LoVo (cell line): ENCODE data around the gene TGFA.
"Not testable (repeated sequence)": the region's sequence is repeated elsewhere in the genome, so short reads cannot be mapped to it uniquely, and the experiment has no call there.

Experiments
- DNase-seq: peaks from one replicate; pipeline ENCODE4 v3.0.0-alpha.2; 2016; ENCODE audit warnings: low spot score

TGFA gene

DNA sequence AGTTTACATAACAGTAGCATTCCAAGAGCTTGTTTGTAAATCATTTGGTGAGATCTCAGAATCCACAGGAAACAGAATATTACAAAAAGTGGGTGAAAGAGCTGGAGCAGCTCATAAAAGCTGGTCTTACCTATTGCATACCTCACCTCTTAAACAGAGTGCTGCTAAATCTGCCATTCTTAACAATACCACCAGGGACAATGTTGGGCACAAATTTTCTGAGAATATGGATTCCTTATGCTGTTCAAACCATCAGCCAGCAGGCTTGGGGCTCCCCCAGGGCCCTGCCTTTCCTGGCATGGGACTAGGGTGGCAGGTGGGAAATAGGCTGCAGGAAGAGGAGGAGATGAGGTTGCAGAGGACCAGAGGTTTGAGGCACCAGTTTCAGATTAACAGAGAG, 55.6 kb downstream of the TGFA start:
- DNase-seq: peak; percentile 15

DNA sequence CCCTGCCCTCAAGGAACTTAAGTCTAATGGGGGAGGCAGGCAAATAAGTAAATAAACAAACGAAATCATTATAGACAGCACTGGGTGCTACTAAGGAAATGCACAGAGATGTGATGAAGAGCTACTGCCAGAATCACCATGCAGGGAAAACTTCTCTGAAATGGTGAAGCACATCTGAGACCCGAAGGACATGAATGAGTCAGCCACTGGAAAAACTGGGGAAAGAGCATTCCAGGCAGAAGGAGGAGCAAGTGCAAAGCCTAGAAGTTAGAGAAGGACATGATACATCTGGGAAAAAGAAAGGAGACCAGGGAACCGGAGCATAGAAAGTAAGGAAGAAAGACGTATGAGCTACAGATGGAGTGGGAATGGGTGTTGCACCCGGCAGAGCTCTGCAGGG, 56.8 kb downstream of the TGFA start:
- no peak for DNase-seq

DNA sequence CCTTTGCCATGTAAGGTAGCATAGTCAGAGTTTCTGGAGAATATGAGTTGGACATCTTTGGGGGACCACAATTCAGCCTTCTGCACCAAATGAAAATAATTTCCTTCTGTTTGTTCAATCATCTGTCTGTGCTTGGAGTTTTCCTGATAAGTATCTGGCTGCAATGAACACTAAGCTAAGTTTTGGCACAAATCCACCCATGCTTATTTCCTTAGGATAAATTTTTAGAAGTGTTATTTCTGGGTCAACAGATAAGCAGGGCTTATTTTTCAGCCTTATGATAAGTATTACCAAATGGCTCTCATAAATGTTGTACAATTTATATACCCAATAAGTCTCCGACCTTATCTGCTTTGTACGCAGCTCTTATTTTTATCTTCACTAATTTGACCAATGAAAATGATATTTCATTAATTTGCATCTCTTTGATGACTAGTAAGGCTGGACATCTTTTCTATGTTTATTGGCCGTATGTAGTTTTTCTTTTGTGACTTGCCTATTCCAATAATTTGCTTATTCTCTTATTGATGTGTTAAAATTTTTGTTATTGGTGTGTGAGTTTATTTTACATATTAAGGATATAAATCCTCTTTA, 59.2 kb downstream of the TGFA start:
- DNase-seq: no peak

DNA sequence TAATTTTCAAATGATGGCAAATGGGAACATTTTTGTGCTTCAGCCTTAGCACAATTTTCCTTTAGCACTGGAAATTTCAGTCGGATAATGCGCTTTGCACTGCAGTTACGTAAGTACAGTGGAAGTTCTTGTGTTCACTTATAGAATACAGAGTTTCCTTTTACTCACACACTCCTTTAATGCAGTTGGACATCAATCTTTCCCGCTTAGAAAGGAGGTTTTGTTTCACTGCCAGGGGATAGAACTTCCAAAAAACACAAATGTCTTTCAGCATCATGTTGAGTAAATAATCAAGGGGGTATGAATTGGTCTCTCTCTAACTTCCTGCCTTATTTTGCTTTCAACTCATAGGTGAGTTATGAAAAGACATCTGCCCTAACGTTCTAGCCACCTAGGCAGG, 63.2 kb downstream of the TGFA start:
- DNase-seq: no peak

DNA sequence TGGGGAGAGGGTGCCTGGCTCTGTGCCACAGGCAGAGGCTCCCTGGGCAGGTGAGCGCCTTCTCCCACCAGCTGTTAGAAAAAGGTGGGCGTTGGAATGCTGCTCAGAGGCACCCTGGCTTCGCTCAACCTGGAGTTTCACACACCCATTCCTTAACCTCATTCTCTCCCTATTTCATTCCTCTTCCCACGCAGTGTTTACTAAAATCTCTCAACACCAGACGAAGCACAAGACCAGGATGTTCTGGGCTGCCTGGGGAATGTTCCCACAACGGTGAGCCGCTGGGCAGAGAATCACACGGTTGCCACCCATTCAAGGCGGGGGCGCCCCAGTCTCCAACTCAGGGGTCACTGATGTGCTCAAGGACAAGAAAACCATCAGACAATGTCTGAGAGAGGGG, 64.5 kb downstream of the TGFA start:
- no peak for DNase-seq

DNA sequence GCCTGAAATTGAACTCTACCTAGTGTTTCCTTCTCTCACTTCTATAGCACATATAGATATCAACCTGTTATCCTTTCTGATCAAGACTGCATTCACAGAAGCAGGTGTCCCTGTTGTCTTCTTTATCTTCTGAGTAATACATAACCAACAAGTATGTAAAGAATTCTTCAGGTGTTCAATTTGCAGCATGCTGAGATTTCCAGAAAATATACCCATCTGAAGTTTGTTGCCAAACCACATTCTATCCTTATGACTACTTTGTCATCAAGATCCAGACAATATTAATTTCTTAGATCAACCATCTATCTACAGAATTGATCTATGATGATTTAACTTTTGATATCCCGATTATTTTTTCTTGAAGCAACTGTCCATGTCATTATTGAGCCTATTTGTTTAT, 69.5 kb downstream of the TGFA start:
- DNase-seq: no peak

DNA sequence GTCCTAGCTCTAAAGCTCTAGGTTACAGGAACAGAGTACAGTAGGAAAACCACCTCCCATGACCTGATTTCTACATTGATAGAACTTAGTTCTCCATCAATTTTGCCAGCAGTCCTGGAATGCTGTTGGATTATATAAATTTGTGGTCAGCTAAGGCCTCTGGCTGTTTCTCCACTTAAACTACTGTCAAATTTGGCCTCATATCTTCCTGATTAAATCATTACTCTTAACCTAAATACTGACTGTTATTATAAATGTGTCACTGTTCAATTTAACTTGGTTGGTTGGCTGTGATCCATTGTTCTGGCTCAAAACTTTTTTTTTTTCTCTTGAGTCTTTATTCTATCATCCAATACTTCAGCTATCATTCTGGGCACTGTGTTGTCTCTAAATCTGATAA, 71.2 kb downstream of the TGFA start:
- DNase-seq: no peak

DNA sequence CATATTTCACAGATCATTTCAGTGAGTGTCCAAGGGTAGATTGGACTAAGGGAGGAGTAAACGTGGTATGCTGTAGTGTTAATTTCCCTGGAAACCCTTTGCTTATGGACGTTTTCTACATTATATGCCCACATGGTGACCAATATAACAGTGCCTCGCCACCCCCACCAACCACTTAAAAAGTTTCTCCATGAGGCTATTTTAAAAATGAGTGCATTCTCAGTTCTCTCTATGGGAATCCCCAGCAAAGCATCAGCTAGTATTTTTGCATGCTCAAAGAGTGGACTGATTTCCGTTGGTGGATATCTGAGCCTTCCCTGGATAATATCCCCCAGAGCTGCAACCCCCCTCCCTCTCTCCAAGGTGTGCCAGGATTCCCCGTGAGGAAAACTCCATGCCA, 73.2 kb downstream of the TGFA start:
- no peak for DNase-seq

DNA sequence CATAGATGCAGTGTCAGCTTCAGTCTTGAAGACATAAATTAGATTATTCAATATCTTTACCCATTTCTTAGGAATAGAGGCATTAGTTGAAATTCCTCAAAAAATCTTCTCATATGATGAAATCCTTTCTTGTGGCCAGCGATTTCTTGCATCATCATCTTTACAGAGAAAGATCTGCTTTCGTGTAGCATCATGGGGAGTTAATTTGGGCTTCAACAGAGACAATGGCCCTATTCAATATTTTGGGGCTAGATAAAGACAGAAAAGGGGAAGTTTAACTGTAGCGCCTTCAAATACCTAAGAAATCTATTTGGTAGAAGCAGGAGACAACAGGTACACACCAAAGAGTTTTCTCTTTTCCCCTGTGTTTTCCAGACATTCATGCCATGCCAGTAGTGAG, 73.8 kb downstream of the TGFA start:
- DNase-seq: no peak

DNA sequence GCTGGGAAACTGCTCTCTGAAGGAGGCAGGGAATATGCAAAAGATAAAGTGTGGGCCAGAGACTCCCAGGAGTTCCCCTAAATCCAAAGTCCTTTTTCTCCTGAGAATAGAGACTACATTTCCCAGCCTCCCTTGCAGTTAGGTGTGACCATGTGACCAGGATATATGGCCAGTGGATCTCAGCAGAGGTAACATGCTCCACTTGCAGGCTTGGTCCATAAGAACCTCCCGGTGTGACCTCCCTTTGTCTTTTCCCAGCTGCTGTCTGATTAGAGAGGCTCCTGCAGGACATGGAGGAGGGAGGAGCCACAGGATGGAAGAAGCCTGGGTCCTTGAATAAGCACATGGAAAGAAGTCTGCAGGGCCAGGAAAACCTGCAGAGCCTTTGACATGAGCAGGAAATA, 76.2 kb downstream of the TGFA start:
- DNase-seq: no peak

DNA sequence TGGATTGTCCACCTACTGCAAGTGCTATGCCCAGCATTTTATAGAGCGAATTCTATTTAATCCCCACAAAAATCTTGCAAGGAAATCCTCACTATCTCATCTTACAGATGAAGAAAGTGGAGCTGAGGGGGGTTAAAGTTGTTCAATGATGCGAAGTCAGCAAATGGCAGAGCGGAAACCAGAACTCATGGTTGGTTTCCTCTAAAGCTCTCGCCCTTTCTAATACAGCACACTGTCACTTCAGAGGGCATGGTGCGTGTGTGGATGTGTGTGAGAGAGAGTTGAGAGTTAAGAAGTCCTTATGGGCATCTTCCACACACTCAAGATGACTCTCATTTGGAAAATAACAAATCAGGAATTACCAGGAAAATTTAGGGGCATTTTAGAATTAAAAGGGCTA, 78.4 kb downstream of the TGFA start:
- no peak for DNase-seq

DNA sequence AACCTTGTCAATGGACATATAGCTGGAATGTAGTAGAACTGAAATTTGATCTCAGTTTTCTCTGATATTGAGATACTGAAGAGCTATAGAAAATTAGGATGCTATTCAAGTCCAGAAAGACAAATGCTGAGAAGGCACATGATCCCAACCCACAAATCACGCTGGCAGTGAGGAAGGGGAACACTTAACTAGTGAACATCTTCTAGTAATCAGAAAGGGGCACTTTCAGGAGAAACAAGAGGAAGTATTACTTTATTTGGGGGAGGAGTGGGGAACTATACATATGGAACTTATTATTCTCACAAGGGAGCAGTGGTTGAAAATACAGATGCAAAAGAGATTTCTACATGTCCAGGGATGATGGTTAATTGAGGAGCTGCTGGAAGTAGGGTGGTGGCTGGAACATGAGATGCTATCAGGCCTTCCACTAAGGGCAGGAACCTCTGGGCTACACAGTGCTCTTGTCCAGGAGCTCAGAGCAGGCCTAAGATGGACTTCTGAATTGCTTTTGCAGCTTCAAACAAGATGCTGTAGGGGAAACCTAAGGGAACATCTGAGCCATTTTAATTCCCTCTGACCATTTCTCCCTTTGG, 79.3 kb downstream of the TGFA start:
- no peak for DNase-seq

DNA sequence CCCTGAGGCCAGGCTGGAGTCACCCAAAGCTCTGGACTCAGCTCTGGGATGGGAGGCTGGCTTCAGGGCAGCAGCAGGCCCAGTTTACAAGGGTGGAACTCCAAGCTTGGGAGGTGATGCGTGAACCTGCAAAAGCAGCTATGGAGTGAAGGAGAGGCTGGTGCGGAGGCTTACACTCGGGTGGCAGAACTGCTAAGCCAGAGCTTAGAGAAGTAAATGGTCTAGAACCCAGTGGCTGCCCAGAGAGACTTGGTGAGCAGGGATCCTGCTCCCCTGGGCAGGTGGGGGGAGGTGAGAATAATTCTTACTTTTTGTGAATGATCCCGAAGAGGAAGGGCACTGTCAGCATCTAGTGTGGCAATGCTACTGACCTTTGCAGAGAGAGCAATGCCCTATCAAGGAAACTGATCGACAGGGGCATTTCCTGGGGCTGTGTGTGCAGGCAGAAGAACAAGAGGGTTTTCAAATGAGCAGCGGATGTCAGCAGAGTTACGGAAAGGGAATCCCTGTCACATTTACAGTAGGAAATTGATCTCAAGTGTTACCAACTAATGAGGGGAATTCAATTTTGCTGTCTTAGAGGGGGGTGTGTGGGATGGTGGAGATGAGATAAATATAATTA, 80.4 kb downstream of the TGFA start:
- no peak for DNase-seq

DNA sequence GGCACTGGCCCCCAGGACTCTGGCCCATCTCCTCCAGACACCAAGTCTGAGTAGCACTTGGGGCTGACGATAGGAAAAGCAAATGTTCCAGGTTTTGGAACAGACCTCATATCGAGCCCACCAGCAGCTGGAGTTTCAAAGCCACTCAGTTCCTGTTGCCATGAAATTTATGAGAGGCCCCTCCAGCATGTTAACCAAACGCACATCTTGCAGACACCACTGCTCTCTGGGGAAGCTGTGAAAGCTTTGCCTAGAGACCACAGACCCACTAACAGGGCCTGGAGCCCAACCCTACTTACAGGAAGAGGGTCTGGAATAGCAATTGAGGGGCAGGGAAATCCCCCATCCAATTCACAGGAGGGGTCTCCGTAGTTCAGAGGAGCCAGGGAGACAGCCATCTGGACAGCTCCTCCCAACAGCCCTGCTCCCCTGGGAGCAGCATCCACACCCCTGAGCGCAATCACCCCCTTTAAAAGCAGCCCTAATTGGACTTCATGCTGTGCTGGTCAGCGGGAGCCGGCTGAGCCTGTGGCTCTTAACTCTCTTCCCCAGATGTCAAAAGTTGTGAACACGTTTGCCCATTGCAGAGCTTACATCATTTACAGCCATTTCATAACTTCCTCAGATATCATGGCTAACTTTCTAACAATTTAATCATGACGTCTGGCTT, 81.3 kb downstream of the TGFA start:
- DNase-seq: no peak

DNA sequence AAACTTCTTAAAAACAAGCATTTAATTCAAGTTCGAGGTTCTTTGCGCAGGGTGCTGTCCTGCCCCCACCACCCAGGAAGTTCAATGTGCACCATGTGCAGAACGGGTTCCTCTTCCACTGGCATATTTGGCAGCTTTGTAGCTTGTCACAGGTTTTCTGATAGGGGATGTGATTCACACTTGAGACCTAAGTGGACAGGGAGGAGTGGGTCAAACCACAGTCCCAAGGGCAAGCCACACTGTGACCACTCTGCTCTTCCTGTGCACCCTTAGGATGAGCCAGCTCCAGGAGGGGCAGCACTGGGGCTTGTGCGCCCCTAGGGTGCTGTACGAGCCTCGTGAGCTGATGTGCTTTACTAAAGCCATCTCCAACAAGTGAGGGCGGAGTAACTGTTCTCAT, 82.5 kb downstream of the TGFA start:
- DNase-seq: no peak

DNA sequence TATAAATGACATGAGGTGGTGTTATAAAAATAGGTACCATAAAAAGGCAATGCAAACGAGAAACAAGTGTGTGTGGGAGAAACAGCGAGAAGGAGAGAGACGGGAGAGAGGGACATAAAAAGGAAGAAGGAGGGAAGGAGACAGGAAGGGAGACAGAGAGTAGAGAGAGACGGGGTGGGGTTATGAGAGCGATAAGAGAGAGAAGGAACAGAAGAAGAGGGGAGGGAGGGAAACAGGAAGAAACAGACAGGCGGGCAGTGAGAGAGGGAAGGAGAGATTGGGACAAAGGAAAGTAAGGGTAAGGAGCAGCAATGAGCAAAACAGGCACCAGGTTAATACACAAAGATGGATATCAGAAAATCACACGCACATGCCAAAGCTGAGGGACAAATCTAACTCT, 83.7 kb downstream of the TGFA start:
- no peak for DNase-seq

DNA sequence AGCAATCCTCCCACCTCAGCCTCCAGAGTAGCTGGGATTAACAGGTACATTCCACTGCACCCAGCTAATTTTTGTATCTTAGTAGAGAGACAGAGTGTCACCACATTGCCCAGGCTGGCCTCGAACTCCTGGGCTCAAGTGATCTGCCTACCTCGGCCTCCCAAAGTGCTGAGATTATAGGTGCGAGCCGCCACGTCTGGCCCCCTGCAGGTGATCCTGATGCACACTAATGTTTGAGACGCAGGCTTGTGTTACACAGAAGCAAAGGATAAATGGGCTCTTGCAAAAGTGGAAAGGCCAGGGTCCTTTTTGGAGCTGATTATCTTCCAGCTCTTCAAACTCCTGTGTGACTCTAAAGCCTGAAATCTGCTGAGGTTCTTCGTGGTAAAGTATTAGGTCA, 84.2 kb downstream of the TGFA start:
- DNase-seq: no peak

DNA sequence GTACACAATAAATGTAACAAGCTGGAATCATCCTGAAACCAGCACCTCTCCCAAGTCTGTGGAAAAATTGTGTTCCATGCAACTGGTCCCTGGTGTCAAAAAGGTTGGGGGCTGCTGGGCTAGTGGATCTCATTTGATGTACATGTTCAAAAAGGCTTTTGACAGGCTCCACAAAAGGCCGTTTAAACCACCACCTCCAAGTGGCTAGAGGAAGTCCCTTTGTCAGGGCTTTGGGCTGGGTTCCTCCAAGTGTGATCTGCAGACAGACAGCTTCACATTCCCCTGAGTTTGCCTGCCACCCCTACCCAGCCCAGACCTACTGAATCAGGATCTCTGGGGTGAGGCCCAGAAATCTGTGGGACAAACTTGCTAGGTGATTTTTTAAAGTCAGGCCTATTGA, 84.7 kb downstream of the TGFA start:
- no peak for DNase-seq

DNA sequence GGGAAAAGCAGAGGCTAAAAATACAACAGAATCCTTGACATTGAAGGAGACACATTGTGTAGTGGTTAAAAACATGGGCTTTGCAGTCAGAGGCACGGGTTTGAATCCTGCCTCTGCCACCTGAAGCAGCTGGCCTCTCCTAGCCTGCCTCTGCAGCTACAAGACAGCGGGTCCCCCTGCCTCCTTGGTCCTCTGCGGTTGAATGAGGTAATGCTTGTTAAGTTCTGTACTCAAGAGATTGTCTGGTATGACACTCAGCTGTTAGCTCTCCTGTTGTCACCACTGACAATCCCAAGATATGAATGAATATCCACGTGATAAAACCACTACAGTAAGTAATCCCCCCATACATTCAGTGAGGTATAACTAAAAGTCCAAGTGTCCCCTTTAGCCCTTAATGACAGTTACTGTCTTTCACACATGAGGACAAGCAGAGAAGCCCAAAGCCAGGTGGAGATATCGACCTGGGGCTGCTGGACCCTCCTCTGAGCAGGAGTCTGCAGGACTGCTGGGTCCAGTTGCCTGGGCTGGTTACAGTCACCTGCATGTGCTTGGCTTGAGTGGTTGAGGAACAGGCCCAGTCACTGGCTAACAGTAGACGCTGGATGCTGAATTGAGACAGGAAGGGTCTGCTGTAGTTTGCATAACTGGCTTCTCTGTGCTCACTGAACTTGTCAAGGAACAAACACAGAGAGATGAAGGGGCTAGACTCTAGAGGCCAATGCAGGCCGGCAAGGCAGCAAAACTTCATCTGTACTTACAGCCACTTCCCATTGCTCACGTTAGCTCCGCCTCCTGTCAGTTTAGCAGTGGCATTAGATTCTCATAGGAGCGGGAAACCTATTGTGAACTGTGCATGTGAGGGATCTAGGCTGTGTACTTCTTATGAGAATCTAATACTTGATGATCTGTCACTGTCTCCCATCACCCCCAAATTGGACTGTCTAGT, 85.5 kb downstream of the TGFA start:
- no peak for DNase-seq

DNA sequence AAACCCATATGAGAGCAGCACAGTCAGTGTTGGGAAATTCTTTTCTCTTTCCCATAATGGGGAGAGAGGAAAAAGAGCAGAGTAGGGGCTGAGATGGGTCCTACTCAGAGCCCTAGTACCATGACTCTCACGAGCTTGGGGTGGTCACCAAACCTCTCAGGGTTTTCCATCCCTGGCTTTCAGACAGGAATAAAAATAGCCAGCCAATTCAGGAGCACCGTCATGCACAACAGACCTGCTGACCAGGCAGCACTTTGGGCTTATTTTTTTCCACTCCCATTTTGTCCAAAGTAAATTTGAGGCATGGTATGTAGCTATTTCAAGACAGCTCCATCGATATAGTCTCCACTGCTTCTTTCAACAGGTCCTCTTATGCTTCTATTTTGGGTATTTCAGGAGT, 86.4 kb downstream of the TGFA start:
- DNase-seq: peak; percentile 8

DNA sequence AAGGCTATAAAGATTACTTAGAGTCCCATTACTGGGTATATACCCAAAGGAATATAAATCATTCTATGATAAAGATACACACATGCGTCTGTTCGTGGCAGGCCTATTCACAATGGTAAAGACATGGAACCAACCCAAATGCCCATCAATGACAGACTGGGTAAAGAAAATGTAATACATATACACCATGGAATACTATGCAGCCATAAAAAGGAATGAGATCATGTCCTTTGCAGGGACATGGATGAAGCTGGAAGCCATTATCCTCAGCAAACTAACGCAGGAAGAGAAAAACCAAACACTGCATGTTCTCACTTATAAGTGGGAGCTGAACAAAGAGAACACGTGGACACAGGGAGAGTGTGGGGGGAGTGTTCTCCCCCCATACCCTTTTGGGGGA, 87.0 kb downstream of the TGFA start:
- DNase-seq: not testable (repeated sequence)

DNA sequence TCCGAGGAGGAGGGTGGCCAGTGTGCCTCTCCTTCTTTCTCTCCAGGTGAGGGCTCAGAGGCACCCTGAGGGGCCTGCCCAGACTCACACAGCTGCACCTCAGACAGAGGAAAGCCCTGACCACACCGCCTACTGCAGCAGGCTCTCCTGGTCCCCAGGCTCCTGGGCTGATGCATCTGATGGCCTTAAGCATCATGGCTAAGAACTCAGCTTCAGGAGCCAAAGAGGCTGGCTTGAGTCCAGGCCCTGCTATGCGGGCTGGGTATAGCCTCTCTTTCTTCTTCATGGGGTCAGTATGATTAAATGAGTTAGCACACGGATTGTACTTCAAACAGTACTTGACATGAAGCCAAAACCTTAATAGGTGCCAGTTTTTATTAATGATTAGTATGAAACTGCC, 89.6 kb downstream of the TGFA start:
- no peak for DNase-seq
